HG02759 (cell line): ENCODE measurements around the gene ZNF799.
"Not testable (repeated sequence)": the region's sequence is repeated elsewhere in the genome, so short reads cannot be mapped to it uniquely, and the experiment has no call there.

Source experiments
- ATAC-seq: cut with Tn5 transposase; IDR thresholded peaks from one replicate; pipeline ENCODE4 v1.9.1; 2021; ENCODE audit warnings: mild to moderate bottlenecking, moderate library complexity; ENCODE audit not compliant: unreplicated experiment

The ZNF799 gene

DNA sequence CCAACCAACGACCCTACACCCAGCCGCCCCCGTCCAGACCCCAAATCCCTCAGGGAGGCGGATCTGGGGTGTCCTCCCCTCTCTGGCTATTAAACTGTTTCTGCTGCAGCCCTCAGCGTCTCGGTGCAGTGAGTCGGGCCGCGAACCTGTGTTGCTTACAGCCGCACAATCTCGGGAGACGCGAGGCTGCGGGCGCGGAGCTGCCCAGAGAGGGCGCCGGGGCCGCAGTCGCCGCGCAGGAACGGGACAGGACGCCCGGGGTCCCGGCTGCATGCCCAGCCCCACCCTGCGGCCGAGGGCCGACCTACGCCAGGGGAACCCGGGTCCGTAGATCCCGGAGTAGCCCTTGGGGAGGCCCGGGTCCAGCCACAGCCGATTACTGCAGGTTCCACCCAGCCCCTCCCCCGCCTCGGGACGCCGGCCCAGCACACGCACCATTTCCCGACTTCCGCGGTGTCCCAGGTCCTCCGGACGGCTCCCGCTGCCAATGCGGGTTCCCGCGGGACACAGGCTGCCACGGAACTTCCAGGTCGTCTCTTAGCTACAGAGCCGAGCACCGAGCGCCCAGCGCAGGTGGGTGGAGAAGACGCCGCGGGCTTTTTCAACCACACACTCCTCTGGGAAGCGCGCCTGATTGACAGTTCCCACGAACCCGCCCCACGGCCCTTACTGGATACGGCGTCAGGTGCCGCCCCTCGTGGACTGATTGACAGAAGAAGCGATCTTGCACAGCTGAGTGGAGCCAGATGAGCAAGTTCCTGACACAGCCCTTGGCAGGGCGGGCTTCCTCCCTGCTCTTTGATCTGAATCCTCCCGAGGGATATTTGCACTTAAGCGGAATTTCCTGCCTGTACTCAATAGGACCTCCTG, at the start of gene ZNF799:
TSS of gene ZNF799 (minus strand) at position 639 of the 870 bp plus-strand sequence. CDS start at position 438, 201 bp downstream.
- ATAC-seq: peak; percentile 89

DNA sequence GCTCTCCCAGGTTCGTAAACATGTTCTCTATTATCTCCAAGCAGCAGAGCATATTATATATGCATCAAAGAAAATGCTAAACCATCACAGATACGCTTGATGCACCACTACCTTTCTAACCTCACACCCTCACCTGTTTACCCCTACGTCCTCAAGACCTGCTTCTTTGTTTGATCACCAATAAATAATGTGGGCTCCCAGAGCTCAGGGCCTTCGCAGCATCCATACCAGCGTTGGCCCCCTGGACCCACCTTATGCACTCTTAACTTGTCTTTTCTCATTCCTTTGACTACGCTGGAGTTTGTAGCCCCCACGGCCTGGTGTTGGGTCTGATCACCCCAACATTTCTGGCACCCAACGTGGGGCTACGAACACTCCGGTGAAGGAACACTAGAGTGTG, 49.8 kb upstream of the ZNF799 start:
- no peak for ATAC-seq

- no peak for ATAC-seq
Measured at GRCh38 chr19:12448808-12449207, 47.7 kb upstream of the ZNF799 start.

- peak; percentile 95 for ATAC-seq
Measured at GRCh38 chr19:12440541-12441316, 39.7 kb upstream of the ZNF799 start, which contains the start of gene ZNF443. Gene ZNF443 (minus strand): TSS chr19:12441021. CDS start chr19:12440914, 107 bp downstream.

GRCh38 chr19:12439686-12440540, 38.8 kb upstream of the ZNF799 start:
- ATAC-seq: peak; percentile 31

DNA sequence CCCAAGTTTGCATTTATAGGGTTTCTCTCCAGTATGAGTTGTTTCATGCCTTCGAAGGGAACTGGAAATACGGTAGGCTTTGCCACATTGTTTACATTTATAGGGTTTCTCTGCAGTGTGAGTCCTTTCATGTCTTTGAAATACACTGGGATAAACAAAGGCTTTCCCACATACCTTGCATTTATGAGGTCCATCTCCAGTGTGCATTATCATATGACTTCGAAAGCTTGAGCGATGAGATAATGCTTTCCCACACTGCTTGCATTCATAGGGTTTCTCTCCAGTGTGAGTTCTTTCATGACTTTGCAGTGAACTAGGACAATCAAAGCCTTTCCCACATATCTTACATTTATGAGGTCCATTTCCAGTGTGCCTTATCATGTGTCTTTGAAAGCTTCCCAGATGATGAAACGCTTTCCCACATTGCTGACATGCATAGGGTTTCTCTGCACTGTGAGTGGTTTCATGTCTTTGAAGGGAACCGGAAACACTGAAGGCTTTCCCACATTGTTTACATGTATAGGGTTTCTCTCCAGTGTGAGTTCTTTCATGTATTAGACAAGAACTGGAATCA, 29.7 kb upstream of the ZNF799 start:
- ATAC-seq: not testable (repeated sequence)

DNA sequence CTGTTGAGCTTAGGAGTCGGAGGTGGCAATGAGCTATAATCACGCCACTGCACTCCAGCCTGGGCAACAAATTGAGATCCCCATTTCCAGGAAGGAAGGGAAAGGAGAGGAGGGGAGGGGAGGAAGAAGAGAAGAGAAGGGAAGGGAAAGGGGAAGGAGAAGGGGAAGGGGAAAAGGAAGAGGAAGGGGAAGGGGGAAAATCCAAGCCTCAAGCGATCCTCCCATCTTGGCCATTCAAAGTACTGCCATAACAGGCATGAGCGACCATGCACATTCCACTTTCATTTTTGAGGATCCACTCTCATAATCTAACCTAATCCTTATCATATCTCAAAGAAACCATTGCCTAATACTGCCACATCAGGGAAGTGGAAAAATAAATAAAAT, 24.8 kb upstream of the ZNF799 start:
- no peak for ATAC-seq

- no peak for ATAC-seq
Measured at GRCh38 chr19:12425236-12425887, 24.3 kb upstream of the ZNF799 start.

GRCh38 chr19:12417273-12417672, 16.2 kb upstream of the ZNF799 start:
- not testable (repeated sequence) for ATAC-seq

GRCh38 chr19:12411893-12412292, 10.8 kb upstream of the ZNF799 start:
- no peak for ATAC-seq

DNA sequence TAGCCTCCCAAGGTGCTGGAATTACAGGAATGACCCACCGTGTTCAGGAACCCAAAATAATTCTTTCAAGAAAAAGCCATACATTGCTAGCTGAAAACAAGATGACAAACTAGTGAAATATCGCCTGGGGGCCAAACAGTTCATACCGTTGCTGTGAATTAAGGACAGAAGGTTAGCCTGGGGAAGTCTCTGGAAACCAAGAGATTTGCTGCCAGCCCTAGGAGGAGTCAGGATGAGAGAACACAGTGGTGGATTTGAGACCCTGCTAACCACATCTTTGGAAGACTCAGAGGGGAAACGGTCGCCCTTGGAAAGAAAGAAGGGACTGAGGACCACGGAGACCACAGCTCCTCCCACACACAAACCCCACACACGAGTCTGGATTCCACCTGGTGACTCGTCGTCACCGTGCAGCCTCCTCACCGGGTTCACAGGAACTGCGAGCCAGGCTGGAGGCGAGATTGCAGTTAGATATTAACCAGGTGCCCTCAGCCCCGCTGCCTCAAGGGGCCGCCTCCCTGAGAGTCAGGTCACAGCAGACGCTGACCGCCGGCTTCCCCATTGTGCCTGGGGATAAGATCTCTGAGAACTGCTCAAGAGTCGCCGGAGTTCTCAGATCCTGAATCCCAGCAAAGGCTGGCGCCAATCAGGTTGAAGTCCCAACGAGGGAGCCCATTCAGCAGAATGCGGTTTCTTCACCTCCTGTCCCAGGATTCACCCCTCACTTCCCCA, 1.0 kb downstream of the ZNF799 start:
- peak; percentile 47 for ATAC-seq

- not testable (repeated sequence) for ATAC-seq
Measured at GRCh38 chr19:12391148-12391547, 9.9 kb downstream of the ZNF799 start.

DNA sequence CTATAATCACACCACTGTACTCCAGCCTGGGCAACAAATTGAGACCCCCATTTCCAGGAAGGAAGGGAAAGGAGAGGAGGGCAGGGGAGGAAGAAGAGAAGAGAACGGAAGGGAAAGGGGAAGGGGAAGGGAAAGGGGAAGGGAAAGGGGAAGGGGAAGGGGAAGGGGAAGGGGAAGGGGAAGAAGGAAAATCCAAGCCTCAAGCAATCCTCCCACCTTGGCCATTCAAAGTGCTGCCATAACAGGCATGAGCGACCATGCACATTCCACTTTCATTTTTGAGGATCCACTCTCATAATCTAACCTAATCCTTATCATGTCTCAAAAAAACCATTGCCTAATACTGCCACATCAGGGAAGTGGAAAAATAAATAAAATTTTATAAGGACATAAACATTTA, 14.7 kb downstream of the ZNF799 start:
- ATAC-seq: not testable (repeated sequence)

GRCh38 chr19:12380444-12380737, 20.7 kb downstream of the ZNF799 start:
- ATAC-seq: no peak

- ATAC-seq: no peak
Measured at GRCh38 chr19:12379732-12380443, 21.2 kb downstream of the ZNF799 start.

GRCh38 chr19:12374026-12374425, 27.0 kb downstream of the ZNF799 start:
- ATAC-seq: no peak

- ATAC-seq: peak; percentile 96
Measured at GRCh38 chr19:12365236-12366162, 35.6 kb downstream of the ZNF799 start, which contains the start of gene ZNF442. Gene ZNF442 (minus strand): TSS chr19:12365683. CDS start chr19:12363631, 2,052 bp downstream.
